ENCODE results near the gene TRIM56.
A peak's percentile ranks its signal among the peaks of the same experiment; 100 is the strongest.
"Not testable (repeated sequence)": the region's sequence is repeated elsewhere in the genome, so short reads cannot be mapped to it uniquely, and the experiment has no call there.

TRIM56 gene, protein sequence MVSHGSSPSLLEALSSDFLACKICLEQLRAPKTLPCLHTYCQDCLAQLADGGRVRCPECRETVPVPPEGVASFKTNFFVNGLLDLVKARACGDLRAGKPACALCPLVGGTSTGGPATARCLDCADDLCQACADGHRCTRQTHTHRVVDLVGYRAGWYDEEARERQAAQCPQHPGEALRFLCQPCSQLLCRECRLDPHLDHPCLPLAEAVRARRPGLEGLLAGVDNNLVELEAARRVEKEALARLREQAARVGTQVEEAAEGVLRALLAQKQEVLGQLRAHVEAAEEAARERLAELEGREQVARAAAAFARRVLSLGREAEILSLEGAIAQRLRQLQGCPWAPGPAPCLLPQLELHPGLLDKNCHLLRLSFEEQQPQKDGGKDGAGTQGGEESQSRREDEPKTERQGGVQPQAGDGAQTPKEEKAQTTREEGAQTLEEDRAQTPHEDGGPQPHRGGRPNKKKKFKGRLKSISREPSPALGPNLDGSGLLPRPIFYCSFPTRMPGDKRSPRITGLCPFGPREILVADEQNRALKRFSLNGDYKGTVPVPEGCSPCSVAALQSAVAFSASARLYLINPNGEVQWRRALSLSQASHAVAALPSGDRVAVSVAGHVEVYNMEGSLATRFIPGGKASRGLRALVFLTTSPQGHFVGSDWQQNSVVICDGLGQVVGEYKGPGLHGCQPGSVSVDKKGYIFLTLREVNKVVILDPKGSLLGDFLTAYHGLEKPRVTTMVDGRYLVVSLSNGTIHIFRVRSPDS

DNA sequence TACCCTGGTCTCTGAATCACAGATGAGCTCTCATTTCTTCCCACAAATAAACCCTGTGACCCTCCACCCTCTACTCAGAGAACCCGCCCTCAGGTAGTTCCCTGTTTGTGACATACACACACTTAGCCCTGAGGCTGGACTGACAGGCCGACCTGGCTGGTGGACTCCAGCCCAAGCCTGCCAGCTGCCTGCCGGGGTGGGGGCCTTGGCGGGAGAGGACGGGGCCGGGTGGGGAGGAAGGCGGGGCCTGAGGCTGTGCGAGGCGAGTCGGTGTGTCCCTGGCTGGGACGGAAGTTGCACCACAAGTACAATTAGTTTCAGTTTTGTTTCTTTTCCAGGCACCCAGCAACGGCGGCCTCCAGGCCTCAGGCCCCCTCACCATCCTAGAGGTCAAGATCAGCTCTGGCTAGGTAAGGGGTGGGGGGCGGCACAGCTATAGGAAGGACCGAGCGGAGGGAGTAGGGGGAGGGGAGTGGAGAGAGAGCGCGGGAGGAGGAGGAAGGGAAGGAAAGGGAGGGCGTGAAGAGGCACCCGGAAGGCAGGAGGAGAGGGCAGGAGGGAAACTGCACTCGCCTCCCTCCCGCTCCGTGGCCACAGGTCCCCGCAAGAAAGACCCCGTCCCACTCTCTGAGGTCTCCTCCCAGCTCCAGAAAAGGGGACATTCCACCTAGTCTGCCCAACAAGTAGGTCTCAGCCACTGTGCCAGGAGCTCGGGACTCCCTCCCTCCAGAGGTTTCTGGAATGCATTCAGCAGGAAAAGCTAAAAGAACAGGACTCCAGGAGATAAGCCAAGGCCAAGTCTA lies at the start of gene TRIM56:
TSS of gene TRIM56 (plus strand) at position 320 of the 803 bp plus-strand sequence. CDS start 1,832 bp downstream, outside the sequence.
- TF ChIP-seq ZNF274 (IDR thresholded peaks at IDR 0.05; ENCODE audit: low read depth, low read length), result no peak
- H3K4me3 ChIP-seq (ENCODE audit: low read length), result peak within 1 kb of the TSS; percentile 90

DNA sequence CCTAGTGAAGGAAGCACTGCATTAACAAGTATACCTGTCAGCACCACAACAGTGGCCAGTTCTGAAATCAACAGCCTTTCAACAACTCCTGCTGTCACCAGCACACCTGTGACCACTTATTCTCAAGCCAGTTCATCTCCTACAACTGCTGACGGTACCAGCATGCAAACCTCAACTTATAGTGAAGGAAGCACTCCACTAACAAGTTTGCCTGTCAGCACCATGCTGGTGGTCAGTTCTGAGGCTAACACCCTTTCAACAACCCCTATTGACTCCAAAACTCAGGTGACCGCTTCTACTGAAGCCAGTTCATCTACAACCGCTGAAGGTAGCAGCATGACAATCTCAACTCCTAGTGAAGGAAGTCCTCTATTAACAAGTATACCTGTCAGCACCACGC lies 49.3 kb upstream of the TRIM56 start:
- TF ChIP-seq ZNF274 (IDR thresholded peaks at IDR 0.05; ENCODE audit: low read depth, low read length), result no peak
- no peak overlapping the region for H3K4me3 ChIP-seq (ENCODE audit: low read length)

DNA sequence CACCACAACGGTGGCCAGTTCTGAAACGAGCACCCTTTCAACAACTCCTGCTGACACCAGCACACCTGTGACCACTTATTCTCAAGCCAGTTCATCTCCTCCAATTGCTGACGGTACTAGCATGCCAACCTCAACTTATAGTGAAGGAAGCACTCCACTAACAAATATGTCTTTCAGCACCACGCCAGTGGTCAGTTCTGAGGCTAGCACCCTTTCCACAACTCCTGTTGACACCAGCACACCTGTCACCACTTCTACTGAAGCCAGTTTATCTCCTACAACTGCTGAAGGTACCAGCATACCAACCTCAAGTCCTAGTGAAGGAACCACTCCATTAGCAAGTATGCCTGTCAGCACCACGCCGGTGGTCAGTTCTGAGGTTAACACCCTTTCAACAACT lies 44.0 kb upstream of the TRIM56 start:
- H3K4me3 ChIP-seq (ENCODE audit: low read length), result not testable (repeated sequence)

DNA sequence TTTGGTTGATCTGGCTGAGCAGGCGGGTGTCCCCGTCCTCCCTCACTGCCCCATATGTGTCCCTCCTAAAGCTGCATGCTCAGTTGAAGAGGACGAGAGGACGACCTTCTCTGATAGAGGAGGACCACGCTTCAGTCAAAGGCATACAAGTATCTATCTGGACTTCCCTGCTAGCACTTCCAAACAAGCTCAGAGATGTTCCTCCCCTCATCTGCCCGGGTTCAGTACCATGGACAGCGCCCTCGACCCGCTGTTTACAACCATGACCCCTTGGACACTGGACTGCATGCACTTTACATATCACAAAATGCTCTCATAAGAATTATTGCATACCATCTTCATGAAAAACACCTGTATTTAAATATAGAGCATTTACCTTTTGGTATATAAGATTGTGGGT lies 26.9 kb upstream of the TRIM56 start:
- TF ChIP-seq ZNF274 (IDR thresholded peaks at IDR 0.05; ENCODE audit: low read depth, low read length), result no peak
- H3K4me3 ChIP-seq (ENCODE audit: low read length), result no peak overlapping the region

DNA sequence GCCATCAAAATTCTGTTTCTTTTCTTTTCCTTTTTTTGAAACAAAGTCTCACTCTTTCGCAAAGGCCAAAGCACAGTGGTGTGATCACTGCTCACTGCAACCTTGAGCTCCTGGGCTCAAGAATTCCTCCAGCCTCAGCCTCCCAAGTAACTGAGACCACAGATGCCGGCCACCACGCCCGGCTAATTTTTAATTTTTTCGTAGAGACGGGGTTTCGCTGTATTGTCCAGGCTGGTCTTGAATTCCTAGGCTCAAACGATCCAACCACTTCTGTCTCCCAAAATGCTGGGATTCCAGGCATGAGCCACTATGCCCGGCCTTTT lies 25.7 kb upstream of the TRIM56 start:
- H3K4me3 ChIP-seq (ENCODE audit: low read length), result no peak overlapping the region
- TF ChIP-seq ZNF274 (IDR thresholded peaks at IDR 0.05; ENCODE audit: low read depth, low read length), result no peak

DNA sequence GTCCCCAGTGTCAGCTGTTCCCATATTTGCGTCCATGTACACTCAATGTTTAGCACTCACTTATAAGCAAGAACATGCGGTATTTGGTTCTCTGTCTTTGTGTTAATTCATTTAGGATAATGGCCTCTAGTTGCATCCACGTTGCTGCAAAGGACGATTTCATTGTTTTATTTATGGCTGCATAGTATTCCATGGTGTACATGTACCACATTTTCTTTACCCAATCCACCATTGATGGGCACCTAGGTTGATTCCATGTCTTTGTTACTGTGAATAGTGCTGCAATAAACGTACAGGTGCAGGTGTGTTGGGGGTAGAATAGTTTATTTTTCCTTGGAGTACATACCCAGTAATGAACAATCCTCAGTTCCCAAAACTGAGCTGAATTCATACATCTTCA lies 24.3 kb upstream of the TRIM56 start:
- TF ChIP-seq ZNF274 (IDR thresholded peaks at IDR 0.05; ENCODE audit: low read depth, low read length), result no peak

DNA sequence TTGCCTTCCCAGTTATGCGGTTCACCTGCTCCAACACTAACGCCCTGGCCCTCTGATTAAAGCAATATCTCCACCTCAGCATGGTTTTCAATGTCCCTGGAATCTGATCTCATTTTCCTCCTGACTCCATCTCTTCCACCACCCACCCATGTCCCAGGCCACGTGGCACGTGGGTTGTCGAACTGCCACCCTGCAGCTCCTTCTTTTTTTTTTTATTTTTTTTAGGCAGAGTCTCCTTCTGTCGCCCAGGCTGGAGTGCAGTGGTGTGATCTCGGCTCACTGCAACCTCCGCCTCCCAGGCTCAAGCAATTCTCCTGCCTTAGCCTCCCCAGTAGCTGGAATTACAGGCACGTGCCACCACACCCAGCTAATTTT lies 21.1 kb upstream of the TRIM56 start:
- H3K4me3 ChIP-seq (ENCODE audit: low read length), result not testable (repeated sequence)

More for the DNA sequence above, 24.3 kb upstream of the TRIM56 start:
- no peak overlapping the region for H3K4me3 ChIP-seq (ENCODE audit: low read length)

DNA sequence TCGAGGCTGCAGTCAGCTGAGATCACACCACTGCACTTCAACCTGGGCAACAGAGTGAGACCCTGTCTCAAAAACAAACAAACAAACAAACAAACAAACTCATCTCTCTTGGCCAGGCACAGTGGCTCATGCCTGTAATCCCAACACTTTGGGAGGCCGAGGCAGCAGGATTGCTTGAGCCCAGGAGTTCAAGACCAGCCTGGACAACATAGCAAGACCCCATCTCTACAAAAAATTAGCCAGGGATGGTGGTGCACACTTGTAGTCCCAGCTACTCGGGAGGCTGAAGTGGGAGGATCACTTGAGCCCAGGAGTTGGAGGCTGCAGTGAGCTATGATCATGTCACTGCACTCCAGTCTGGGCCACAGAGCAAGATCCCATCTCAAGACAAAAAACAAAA lies 20.1 kb upstream of the TRIM56 start:
- not testable (repeated sequence) for H3K4me3 ChIP-seq (ENCODE audit: low read length)

DNA sequence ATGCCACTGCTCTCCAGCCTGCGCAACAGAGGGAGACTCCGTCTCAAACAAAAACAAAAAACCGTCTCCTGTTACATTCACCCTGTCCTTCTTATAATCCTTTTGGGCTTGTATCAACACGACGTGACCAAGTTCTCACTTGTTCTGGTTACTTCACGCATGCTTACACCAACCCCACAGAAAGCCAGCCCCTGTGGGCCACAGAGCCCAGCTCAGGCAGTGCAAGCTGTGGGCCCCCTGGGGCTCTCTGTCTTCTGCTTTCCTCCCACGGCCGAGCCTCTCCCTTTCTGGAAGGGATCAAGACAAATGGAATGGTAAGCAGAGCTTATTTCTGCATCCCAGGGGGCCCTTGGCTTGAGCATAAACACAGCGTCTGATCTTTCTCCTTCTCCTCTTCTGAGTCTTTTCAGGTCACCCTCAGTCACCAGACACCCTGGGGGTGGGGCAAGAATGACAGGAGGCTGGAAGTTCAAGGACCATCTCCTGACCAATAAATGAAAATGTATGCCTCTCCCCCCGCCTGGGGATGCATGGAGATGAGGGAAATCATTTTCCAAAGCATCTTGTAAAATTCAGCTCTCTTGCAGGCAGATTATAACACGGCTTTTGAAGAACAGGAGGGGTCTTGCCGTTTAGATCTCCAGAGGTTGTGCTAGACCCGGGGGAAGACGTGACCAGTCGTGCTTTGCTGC lies 19.0 kb upstream of the TRIM56 start:
- H3K4me3 ChIP-seq (ENCODE audit: low read length), result no peak overlapping the region
- TF ChIP-seq ZNF274 (IDR thresholded peaks at IDR 0.05; ENCODE audit: low read depth, low read length), result no peak

DNA sequence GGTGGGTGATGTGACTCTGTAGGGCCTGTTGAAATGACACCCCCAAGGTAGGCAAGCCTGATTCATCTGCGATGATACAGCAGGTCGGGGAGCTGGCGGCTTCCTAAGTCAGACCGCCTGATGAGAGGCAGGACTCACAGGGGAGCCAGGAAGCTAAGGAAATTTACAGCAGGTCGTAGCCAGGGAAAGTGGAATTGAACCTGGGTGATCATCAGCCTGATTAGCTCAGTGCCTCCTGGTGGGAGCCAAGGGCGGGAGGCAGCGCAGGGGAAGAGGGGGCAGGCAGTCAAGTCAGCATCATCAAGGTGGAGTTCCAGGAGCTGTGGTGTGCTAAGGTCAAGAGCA lies 18.5 kb upstream of the TRIM56 start:
- TF ChIP-seq ZNF274 (IDR thresholded peaks at IDR 0.05; ENCODE audit: low read depth, low read length), result no peak
- H3K4me3 ChIP-seq (ENCODE audit: low read length), result no peak overlapping the region

DNA sequence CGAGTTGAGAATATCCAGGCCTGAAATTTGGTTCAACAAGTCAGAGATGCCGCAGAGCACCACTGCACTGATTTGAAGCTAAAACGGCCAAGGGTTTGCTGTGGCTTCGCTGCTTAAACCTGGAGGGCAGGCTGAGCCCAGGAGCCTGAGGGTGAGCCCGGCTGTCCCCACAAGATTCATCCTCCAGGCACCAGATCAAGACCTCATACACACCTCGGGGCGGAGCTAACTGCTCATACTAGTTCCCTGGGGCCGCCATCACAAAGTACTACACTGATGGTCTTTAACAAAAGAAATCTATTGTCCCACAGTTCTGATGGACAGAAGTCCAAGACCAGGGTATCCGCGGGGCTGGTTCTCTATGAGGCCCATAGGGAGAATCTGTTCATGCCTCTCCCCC lies 16.9 kb upstream of the TRIM56 start:
- H3K4me3 ChIP-seq (ENCODE audit: low read length), result no peak overlapping the region
- TF ChIP-seq ZNF274 (IDR thresholded peaks at IDR 0.05; ENCODE audit: low read depth, low read length), result no peak

DNA sequence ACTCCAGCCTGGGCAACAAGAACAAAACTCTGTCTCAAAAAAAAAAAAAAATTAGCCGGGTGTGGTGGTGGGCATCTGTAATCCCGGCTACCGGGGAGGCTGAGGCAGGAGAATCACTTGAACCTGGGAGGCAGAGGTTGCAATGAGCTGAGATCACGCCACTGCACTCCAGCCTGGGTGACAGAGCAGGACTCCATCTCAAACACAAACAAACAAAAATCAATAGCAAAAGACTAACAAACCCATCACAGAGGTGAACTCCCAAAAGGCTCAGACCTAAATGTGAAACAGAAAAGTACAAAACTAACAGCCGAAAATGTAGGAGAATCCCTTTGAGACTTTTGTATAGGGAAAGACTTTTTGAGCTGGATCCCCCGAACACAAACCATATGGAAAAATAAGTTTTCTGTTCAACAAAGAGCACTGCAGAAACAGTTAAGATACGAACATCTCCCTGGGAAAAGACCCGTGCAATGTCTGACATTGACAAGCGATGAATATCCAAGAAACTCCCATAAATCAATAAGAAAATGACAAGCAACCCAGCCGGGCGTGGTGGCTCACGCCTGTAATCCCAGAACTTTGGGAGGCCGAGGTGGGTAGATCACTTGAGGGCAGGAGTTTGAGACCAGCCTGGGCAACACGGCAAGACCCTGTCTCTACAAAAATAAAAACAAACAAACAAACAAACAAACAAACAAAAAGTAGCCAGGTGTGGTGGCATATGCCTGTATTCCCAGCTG lies 13.7 kb upstream of the TRIM56 start:
- H3K4me3 ChIP-seq (ENCODE audit: low read length), result not testable (repeated sequence)

DNA sequence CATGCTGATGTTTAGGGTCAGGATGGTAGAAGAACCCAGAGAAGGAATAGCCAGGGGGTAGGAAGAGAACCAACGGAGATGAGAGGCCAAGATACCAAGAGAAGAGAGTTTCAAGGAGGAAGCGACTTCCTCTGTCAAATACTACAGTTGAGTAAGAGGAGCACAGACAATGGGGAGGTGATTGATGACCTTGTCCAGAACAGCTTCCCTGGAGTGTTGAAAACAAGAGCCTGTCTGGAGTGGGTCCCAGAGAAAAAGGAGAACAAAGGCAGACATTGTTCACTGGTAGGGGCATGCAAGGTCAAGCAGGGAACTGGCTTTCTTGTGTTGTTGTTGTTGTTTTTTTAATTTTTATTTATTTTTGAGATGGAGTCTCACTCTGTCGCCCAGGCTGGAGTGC lies 9.6 kb upstream of the TRIM56 start:
- no peak overlapping the region for H3K4me3 ChIP-seq (ENCODE audit: low read length)
- TF ChIP-seq ZNF274 (IDR thresholded peaks at IDR 0.05; ENCODE audit: low read depth, low read length), result no peak

DNA sequence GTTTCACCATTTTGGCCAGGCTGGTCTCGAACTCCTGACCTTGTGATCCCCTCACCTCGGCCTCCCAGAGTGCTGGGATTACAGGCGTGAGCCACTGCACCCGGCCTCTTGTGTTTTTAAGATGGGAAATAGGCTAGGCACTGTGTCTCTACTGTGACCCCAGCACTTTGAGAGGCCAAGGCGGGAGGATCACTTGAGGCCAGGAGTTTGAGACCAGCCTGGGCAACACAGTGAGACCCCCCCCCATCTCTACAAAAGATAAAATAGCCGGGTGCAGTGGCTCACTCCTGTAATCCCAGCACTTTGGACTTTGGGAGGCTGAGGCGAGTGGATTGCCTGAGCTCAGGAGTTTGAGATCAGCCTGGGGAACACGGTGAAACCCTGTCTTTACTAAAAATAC lies 9.1 kb upstream of the TRIM56 start:
- not testable (repeated sequence) for H3K4me3 ChIP-seq (ENCODE audit: low read length)

Data from GM08714 (cell line).